WI38 (cell line): Measurements from ENCODE around the gene KRT32.

ENCODE experiments used
- H3K4me3 ChIP-seq: 2 replicates; pipeline ENCODE4 v1.5.1; 2011; ENCODE audit warnings: low read depth, mild to moderate bottlenecking, control low read depth, low read length
- TF ChIP-seq, protein P1 (sequence below): IDR thresholded peaks from 2 replicates; pipeline ENCODE4 v1.5.1; 2012; ENCODE audit warnings: low read depth, mild to moderate bottlenecking, control low read depth, low read length

KRT32 gene

DNA sequence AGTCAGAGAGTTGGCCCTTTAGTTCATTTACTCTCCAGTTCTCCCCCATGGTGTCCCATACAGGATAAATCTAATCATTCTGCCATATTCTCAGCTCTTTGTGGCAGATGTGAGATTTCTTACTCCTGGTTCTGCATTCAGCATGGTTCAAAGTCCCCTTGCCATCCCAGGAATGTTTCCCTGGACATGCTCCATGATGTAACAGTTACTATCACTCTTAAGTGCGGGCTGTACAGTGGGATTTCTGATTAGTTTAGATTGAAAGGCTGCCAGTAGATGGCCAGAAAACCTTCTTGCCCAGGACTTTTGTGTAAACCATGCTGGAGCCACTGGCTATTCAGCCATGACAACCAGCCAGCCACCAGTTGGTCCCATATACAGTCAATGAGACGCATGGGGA lies 53.2 kb downstream of the KRT32 start:
- TF ChIP-seq, protein P1, sequence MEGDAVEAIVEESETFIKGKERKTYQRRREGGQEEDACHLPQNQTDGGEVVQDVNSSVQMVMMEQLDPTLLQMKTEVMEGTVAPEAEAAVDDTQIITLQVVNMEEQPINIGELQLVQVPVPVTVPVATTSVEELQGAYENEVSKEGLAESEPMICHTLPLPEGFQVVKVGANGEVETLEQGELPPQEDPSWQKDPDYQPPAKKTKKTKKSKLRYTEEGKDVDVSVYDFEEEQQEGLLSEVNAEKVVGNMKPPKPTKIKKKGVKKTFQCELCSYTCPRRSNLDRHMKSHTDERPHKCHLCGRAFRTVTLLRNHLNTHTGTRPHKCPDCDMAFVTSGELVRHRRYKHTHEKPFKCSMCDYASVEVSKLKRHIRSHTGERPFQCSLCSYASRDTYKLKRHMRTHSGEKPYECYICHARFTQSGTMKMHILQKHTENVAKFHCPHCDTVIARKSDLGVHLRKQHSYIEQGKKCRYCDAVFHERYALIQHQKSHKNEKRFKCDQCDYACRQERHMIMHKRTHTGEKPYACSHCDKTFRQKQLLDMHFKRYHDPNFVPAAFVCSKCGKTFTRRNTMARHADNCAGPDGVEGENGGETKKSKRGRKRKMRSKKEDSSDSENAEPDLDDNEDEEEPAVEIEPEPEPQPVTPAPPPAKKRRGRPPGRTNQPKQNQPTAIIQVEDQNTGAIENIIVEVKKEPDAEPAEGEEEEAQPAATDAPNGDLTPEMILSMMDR: no peak
- H3K4me3 ChIP-seq: no peak overlapping the region

DNA sequence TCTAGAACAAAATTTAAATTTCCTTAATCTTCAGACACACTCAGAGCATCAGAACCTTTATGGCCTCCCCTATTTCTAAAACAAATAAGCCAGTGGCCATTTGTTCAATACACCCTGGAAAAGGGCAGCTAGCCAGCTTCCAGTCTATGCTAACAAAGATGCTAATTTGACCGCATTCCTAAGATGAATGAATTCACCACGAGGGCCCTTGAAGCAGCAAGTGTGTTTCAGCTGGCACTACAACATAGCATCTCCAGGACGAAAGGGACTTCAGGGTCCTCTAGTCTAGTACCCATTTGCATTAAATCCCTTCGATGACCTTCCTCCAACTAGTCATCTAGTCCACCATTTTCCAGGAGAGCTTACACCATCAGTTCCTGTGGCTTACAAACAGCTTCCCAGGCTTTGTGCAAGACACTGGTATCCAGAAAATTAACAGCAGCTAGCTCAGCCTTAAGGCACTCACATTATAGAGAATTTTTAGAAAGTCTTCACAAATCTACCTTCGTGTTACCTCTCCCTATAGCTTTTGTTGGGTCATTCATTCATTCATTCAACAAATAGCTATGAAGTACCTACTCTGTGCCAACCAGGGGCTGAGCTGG lies 53.7 kb downstream of the KRT32 start:
- no peak overlapping the region for H3K4me3 ChIP-seq
- TF ChIP-seq, protein P1: no peak

DNA sequence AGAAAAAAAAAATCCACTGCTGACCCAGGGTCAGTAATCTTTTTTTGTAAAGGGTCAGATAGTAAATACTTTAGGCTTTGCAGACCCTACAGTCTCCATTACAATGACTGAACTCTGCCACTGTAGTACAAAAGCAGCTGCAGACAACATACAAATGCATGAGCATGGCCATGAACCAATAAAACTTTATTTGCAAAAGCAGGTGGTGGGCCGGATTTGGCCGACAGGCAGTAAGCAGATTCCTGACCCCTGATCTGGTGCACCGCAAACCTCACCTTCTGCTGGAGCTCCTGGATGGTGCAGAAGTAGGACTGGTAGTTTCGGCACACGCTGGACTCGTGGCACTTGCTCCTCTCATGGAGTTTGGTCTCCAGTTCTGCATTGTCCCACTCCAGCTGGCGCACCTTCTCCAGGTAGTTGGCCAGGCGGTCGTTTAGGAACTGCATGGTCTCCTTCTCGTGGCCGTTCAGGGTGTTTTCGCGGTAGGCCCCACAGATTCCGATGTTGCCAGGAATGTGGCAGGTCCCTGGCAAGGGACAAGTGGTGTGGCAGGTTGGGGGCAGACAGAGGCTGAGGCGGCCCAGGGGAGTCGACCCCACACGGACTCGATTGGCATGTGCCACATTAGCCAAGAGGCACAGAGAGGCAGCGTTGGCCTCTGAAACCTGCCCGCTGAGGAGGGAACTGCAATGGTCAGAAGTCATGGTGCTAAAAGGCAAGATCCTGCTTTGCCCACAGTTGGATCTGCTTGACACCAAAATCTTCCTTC lies 55.9 kb downstream of the KRT32 start:
- TF ChIP-seq, protein P1: no peak
- no peak overlapping the region for H3K4me3 ChIP-seq
